Stimulated activated CD8-positive, alpha-beta memory T cell treated with anti-CD3 and anti-CD28 coated beads, Interleukin-12 subunit alpha, Interleukin-12 subunit beta, amount 100 ng/mL, for 4 hours (primary cell): ENCODE data around the gene SLX4IP.

Experiments used
- DNase-seq: peaks from one replicate; pipeline ENCODE4 v3.0.0-alpha.2; 2020; ENCODE audit warnings: low read depth

The SLX4IP gene

DNA sequence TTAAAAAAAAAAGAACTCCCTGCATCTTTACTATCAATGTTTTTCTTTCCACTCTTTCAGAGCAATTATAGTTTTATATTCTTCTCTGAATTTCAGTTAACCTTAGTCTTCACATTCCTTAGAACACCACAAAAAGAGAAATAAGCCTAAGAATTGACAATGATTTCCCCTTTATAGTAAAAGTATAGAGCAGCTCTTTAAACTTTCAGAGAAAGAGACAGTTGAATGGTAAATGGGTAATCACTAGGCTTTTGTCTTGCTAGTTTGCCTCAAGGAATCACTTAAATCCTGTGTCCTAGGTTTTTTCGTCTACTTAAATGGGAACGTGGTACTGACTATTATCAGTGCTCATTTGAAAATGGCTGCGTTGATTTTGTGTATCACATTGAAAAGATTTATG lies 31.8 kb downstream of the SLX4IP start:
- no peak for DNase-seq

DNA sequence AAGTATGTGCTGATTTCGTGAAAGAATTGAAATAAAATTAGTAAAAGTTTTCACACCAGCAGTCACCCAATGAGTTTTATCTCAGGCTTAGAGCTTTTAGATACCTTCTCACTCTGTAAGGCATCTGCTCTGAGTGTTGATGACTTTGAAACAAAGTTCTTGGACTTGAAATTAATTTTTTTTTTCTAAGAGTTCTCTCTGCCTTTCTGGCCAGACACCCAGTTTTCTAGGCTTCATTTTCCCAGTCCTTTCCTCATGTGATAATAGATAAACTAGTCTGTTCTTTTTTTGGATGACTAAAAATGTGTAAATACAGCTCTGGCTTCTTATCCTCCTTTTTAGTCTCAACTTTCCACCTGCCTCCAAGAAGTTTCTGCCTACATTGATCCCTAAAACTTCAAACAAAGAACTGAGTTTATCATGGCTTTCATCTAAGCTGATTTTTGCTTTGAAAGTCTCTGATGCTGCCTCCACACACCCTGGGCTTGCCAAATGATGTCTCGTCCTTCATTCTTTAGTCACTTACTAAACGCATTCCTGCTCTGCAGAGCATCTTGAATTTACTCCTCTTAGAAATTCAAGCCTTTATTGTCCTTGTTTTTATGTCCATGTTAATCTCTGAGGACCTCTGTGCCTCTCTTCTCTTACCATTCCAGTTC lies 32.7 kb downstream of the SLX4IP start:
- DNase-seq: no peak

DNA sequence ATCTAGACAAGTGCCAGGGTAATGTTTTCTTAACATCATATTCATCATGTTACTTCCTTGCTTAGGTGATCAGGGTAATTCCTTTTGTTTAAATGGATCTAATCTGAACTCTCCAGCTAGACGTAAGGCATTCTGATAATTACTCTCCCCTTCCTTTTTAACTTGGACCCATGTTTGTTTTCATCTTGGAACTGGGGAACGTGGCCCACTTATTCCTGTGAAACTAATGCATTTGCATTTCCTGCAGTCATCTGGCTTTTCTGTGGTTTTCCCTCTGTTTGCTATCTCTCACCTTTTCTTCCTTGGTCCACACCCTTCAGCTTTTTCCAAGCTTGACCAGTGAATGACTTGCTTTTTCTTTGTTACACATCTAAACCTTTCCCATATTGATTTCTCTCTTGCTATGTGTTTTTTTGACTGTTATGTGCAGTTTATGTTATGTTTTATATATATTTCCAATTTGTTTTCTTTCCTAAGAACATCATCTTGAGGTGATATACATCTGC lies 33.3 kb downstream of the SLX4IP start:
- no peak for DNase-seq

DNA sequence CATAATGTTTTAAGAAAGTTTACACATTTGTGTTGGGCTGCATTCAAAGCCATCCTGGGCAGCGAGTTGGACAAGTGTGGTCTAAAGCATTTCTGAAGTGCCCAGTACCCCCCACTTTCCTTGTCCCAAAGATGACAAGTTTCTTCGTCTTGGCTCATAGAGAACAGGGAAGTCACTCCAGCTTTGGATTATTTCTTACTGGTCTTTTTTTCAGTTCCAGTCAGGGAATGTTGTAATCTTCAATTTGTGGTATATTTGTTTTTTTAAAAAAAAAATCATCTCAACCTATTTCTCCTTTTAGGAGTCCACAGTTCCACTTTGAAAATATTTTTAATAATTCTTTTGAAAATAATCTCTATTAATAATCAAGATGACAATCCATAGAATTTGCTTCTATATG lies 34.0 kb downstream of the SLX4IP start:
- DNase-seq: no peak

DNA sequence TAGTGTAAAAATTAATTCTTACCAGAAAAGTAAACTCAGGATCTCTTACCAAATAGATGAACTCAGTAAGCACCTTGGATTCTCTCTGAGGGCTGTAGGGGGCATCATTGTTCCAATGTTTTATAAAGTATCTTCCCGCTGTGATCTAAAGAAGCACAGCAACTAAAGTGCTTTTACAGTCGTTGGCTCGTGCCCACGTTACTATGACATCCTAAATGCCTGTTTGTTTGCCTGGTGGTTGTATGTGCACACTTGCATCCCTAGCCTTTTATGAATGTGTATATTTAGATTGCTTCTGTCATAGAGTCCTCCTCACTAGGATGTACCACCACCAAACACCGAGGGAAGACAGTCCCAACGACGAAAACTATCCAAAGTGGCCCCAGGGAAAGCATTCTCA lies 34.5 kb downstream of the SLX4IP start:
- DNase-seq: no peak

DNA sequence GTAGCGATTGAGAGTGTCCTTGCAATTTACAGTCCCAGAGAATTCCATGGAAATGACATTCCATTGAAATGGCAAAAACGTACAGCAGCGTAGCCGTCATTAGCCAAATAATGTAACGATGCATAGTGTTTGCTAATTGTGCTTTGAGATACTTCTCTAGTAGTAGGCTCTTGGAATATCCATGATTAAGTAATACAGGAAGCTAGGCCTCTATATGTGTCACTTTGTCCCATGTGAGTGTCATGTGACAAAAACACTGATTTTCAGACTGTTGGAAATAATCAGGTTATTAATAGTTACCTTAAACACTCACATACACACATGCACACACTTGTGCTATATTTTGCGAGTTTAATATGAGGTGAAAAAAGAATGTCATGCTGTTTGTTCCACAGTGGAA lies 35.2 kb downstream of the SLX4IP start:
- DNase-seq: no peak

DNA sequence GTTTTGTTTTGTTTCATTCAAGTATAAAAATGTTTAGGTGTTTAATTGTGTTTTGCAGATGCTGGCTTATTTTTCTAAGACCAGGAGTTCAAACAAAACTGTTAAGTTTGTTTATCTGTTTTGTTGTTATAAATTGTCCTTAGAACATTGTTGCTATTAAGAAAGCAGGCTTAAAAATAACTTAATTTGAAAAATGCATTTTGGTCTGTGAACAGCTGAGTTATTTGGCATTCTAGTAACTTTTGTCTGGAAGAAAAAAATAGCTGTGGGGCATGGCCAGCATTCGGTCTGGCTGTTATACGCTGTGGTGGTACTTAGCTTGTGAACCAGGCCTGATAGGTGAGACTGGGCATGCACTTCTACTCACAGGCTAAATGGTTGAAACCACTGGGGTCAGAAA lies 37.8 kb downstream of the SLX4IP start:
- no peak for DNase-seq

DNA sequence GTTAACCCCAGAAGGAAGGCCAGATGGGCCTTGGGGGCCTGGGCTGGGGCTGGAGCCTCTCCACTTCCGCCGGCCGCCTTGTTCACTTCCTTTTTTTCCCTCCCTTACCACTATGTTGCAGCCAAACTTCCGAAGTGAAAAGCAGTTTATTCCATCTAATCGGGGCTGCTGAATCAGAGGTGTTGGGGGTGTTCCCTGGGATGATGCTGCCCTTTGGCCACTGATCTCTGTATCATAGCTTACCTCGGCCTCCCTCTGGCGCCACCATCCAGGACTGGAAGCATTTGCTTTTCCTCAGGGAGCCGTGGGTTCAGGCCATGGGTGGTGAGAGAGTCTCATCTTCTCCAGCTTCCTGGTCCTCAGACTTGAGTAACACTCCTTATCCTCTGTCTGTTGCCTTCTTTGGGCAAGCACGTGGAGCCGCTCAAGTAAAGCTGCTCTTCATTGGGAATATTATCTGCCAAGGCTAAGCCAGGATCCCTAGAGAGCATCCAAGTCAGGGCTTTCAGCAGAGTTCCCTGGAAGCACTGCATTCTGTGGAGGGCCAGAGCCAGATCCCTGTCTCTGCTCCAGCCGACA lies 39.6 kb downstream of the SLX4IP start:
- no peak for DNase-seq

DNA sequence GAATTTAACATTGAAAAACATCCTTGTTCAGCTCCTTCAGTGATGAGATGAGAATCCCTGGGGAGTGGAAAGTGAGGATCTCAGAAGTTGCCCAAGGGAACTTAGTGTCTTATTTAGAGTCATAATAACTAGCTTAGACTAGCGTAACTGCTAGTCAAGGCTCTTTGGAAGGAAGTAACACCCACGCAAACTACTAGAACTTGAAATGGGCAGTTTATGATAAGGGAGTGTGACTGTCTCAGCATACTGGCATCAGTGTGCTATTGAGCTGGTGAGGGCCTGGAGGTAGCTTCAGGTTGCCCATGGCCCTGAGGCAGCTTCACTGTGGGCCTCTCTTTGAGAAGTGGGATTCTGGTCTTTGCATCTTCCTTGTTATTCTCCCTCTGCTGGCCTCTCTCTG lies 40.1 kb downstream of the SLX4IP start:
- DNase-seq: no peak

DNA sequence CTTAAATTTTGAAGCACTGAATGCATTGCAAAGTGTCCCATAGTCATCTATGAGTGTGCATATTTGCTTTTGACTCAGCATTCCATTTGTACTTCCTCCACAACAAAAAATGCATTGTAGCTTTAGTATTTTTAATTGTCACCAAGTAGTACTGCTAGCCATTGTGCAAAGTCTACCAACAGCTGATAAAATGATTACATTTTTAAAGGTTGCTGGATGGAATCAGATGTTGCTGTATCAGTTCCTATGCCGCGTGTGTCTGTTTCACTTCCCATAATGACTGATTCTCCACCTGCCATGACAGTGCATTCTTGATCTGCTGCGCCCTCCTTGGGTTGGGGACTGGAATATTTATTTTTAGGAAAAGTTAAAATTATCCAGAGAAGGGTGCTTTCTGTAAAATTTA lies 41.2 kb downstream of the SLX4IP start:
- no peak for DNase-seq

DNA sequence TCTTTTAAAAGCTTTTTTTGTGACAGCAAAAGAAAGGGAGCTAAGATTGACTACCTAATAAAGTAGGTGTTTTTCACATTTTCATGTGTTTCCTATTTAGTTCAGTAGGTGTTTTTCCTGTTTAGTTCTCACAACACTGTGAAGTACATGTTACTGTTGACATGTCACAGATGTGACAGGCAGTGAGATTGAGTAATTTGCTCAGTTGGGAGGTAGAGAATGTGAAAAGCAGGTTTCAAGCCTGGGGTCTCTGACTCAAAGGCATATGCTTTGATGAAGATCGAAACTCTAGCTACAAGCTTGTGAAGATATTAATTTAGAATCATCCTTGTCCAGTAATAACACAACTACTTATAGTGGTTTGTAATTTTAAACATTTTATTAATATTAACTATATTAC lies 43.1 kb downstream of the SLX4IP start:
- DNase-seq: no peak

DNA sequence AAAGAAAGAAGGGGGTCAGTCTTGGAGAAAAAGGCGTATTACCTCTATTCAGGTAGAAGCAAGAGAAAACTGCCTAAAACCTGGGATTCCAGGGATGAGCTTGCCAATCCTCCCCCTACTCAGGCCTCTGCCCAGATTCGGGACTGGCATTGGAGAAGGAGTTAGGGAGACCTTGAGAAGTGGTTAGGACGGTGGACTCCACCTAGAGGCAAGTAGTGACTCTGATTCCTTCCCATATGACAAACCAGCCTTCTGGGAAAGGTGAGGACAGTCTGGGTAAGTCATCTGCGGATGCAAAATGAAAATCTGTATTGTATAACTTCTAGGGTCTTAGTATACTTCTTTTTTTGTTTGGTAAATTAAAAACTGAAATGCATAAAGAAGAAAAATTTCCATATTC lies 43.8 kb downstream of the SLX4IP start:
- no peak for DNase-seq

DNA sequence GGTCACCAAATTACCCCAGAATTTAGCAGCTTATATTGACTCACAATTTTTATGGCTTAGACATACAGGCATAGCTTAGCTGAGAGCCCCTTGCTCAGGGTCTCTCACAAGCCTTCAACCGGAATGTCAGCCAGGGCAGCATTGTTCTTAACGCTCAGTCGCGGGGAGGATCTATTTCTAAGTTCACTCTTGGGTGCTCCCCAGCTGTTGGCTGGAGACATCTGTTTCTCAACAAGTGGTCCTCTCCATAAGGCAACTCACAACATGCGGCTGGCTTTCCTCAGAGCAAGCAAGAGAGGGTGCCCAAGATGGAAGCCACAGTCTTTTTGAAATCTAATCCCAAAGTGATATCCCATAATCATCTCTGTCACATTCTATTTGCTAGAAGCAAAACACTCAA lies 46.6 kb downstream of the SLX4IP start:
- DNase-seq: no peak

DNA sequence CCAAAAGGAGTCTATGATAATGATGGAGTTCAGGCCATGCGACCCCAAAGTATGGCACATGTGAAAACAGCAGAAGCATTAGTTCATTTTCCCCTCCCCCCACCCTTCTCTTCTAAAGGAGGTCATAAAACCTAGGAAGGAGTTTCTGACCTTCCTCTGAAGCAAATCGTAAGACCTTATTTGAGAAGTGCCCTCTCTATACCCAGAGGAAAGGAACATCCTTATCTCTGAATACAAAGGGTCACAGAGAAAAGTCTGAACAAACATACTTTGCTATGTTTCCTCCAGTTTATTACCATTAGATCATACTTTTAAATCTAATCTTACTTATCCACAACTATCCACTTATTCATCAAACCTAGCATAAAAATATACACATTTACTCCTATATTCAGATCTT lies 48.6 kb downstream of the SLX4IP start:
- DNase-seq: no peak

DNA sequence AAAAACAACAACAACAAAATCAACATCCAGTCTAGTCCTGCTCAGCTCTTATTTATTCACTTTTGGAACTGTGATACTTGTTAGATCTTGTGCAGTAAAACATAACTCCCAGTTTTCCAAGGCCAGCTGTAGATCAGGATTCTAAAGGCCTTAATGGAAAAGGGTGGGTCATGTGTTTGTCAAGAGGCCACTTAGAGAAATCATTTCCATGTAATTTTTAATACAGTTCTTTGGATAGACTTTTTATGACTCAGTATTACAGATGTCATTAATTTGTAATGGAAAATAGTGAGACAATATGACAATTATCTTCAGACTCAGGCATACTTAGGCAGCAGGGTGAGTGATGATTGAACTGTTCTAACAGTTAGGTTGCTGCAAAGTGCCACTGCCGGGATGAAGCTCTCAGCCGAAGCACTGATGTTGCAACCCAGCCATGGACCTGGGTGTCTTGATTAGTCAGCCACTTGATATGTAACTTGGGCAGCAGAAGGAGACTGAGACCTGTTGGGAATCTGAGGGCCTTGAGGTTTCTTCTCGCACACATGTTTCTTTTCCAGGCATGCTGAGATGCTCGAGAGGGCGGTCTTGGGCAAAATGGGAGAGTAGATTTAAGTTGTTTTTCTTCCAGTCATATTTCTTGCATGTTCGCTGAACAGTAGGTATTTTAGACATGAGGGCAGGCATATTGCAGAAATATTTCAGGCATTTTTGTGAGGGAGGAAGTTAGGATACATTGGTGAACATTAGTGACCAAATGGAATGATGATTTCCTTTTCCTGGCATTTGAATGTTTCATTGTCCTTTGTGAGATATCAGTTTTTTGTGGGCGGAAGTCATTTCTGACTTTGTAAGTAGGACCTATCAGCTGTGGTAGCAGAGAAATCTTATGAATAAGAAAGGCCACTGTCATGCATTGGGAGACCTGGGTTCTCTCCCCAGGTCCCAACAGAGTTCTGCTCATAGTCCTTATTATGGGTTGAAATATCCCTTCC lies 52.3 kb downstream of the SLX4IP start:
- no peak for DNase-seq

DNA sequence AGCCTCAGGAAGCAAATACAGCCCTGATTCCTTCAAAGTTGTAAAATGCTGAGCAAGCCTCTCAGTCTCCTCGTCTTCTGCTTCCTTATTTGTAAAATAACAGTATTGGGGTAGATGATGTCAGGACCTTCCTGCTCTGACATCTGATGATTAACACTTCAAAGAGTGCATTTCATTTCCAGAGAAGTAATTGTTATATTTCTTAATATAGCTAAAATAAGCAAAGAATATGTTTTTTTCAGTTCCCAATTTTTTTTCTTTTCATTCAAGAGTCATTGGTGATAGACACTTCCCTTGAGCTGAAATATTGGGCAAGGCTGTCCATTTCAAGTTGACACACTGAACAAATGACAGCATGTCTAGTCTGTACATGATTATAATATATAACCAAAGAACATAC lies 53.4 kb downstream of the SLX4IP start:
- no peak for DNase-seq

DNA sequence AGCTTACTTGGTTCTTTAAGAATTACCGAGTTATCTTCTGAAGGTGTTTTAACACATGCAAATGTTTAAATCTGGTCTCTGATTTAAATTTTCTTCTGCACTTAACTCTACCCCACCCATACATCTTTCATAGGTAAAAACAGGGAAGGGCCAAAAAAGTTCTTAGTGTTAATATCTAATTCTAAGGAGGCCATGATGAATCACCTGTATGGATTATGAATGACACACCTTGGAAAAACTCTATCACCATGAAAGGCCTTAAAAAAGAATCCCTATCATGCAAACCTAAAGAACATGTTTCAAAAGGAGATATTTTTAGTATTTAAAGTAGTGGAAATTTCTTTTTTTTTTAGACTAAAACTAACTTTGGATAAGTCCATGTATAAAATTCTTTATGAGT lies 54.7 kb downstream of the SLX4IP start:
- no peak for DNase-seq

DNA sequence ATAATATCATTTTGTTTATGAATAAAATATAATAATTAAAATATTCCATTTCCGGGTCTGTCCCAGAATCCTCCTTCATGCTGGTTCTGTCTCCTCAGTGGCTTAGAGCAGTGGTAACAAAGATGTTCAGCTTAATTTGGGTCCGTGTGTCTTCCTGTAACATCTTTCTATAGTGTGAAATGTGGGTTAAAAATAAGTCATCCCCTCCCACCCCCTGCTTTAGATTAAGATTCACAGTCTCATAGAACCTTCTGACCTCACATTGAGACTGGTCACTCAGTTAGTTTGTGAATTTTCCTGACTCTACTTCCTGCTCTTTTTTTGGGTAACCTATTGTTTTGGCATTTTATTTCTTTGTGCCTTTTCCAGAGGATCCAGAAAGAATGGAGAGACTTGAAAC lies 55.2 kb downstream of the SLX4IP start:
- DNase-seq: no peak

DNA sequence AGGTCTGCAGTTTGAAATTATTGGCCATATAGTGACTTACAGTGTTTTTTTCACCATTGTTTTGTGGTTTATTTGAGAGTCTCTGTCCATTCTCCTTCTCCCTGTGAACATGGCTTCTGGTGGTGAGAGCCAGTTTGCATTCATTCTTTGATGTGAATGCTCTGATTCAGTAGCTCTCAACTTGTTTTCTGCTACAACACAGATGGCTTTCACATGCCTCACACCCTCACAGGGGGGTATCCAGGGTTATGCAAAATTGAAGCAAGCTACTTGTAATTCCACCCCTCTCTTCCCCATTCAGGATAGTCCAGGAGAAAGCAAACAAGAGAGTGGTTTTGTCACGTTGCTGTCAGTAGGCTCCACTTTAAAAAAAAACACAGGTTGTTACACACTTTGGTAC lies 55.6 kb downstream of the SLX4IP start:
- no peak for DNase-seq

DNA sequence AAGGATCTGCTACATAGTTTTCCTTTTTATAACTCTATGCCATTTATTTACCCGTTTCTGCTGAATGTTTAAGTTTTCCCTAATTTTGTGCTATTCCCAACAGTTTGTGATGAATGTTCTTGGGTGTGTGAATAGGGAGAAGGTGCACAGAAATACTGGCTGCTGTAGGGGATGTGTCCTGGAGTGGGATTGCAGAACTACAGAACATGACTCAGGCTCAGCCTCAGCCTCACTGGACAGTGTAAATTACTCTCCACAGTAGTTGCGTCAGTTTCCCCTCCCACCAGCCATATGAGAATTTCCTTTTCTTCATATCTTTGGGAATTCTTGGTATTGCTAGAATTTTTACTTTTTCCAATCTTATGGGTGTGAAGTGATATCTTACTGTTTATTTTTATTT lies 57.0 kb downstream of the SLX4IP start:
- DNase-seq: no peak

DNA sequence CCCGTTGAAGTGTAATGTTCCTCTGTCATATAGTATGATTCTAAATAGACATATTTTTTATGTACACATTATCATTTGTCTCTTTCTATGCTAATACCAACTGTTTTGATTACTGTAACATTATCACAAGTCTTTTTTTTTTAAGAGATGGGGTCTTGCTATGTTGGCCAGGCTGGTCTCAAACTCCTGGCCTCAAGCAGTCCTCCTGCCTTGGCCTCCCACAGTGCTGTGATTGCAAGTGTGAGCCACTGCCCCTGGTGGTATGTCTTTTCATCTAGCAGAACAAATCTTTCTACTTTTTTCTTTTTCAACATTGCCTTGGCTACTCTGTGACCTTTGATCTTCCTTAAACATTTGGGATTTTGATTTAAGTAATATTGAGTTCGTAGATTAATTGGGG lies 57.7 kb downstream of the SLX4IP start:
- no peak for DNase-seq

DNA sequence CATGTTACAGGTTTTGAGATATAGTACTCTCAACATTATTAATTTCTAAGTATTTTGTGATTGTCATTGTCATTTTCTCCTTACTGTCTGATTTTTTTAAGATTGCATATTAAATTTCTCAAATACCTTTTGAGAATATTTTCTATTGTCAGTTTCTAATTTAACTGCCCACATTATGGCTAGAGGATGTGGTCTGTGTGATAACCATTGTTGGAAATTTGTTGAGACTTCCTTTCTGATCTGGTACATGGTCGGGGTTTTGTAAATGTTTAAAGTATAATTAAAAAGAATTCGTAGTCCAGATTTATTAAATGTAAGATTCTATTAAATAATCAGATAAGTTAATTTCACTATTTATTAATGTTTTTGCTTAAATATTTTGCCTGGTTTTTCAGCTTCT lies 60.1 kb downstream of the SLX4IP start:
- no peak for DNase-seq

DNA sequence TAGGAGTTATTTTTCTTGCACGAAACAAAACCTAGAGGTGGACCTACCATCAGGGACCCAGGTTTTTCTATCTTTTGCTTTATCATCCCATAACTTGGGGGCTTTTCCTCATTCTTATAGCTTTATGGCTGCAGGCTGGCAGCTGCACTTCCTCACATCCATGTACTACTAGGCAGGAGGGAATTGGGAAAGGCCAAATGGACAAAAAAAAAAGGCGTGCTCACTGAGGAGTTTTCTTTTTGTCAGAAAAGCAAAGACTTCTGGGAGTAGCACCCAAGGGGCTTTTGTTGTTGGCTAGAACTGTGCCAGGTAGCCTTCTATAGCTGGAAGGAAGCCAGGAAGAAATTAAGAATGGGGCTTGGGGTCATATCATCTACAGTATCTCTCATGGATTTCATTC lies 61.4 kb downstream of the SLX4IP start:
- no peak for DNase-seq
